GM12874 (cell line): ENCODE measurements around the gene IFT80.

ENCODE experiments used
- CTCF ChIP-seq: IDR thresholded peaks from 2 replicates; pipeline ENCODE4 v1.5.1; 2011; ENCODE audit warnings: low read depth, mild to moderate bottlenecking, control low read depth, low read length, moderate library complexity; ENCODE audit not compliant: insufficient read depth

The IFT80 gene

GRCh38 chr3:160435747-160436146 is 36.7 kb upstream of the IFT80 start:
- no peak for TF ChIP-seq CTCF

GRCh38 chr3:160435095-160435494 is 36.1 kb upstream of the IFT80 start:
- TF ChIP-seq CTCF: no peak

GRCh38 chr3:160434071-160434470 is 35.0 kb upstream of the IFT80 start:
- no peak for TF ChIP-seq CTCF

GRCh38 chr3:160427832-160428424 is 28.9 kb upstream of the IFT80 start:
- TF ChIP-seq CTCF: no peak

GRCh38 chr3:160417311-160417710 is 18.3 kb upstream of the IFT80 start:
- TF ChIP-seq CTCF: no peak

- peak; percentile 69; the same call in 1 of the 2 replicates for TF ChIP-seq CTCF
Measured at GRCh38 chr3:160413613-160414248, 14.7 kb upstream of the IFT80 start.

- no peak for TF ChIP-seq CTCF
Measured at GRCh38 chr3:160412477-160412876, 13.5 kb upstream of the IFT80 start.
